Measurements from ENCODE around the gene OR2A42.
"Not testable (repeated sequence)": the region's sequence is repeated elsewhere in the genome, so short reads cannot be mapped to it uniquely, and the experiment has no call there.

GRCh38 chr7:144183166-144183565 is 56.2 kb downstream of the OR2A42 start, which contains the start of gene CTAGE4:
- TF ChIP-seq EZH2phosphoT487 (IDR thresholded peaks at IDR 0.05; ENCODE audit: borderline replicate concordance, low read depth, low read length); CTCF (conservative IDR thresholded peaks at IDR 0.05; ENCODE audit: low read length): not testable (repeated sequence)
